Activated CD8-positive, alpha-beta memory T cell treated with anti-CD3 and anti-CD28 coated beads, Interleukin-2, amount 10 ng/mL, durations not matched to agents 7 days and 5 days (primary cell): ENCODE data around the gene ZNF333. TPM values are rescaled to one million over a fixed set of nuclear protein-coding genes. Genes with fewer than 3 reads are reported as not detected.
"Not testable (repeated sequence)": the region's sequence is repeated elsewhere in the genome, so short reads cannot be mapped to it uniquely, and the experiment has no call there.

ENCODE experiments used
- ATAC-seq: fragments of 150-1000 bp; cut with Tn5 transposase; one replicate; pipeline ENCODE4 v1.10.0; 2021; ENCODE audit warnings: moderate library complexity
- CTCF ChIA-PET: fragments of 350-600 bp; sonication (Branson Sonifier 250); formaldehyde crosslinking; loops from one replicate; lab custom pipeline; 2021; ENCODE audit warnings: antibody characterized with exemption; lab: Charles Lee
- DNase-seq: peaks from one replicate; pipeline ENCODE4 v3.0.0-alpha.2; 2020
- H3K27ac Mint-ChIP-seq: one replicate; pipeline ENCODE4 v1.8.0; 2021; ENCODE audit warnings: mild to moderate bottlenecking, mixed read lengths
- H3K27me3 Mint-ChIP-seq: one replicate; pipeline ENCODE4 v1.8.0; 2021; ENCODE audit warnings: mixed read lengths
- H3K36me3 Mint-ChIP-seq: one replicate; pipeline ENCODE4 v1.8.0; 2021; ENCODE audit warnings: mild to moderate bottlenecking, mixed read lengths
- H3K4me1 Mint-ChIP-seq: one replicate; pipeline ENCODE4 v1.8.0; 2021; ENCODE audit warnings: mixed read lengths
- H3K4me3 Mint-ChIP-seq: one replicate; pipeline ENCODE4 v1.8.0; 2021; ENCODE audit warnings: mild to moderate bottlenecking, moderate library complexity, mixed read lengths
- H3K9me3 Mint-ChIP-seq: one replicate; pipeline ENCODE4 v1.8.0; 2022; ENCODE audit warnings: low read depth, mixed read lengths
- total RNA-seq, 2 experiments: library from RNA; stranded (reverse); gene quantifications; one replicate each; pipeline ENCODE4 v1.2.3, GENCODE V29; 2021

ZNF333 gene
- total RNA-seq, 2 experiments from 2014 or later: 8.5 to 11.1 TPM

GRCh38 chr19:14775869-14776586 lies 86.2 kb downstream of the ZNF333 start:
- CTCF ChIA-PET: interaction anchor here (0.8 to 1.9 kb wide), 2 partner anchors 10 to 203 kb away, joined by 3 to 5 read pairs; no protein-coding TSS in a partner anchor
- Mint-ChIP-seq H3K27me3 (peaks cover 30% of the 10 kb centered on the region), H3K36me3 (peaks cover 2% of the 10 kb centered on the region), H3K4me1 (peaks cover 5% of the 10 kb centered on the region), H3K4me3 (no peak overlapping the region), H3K27ac (no peak overlapping the region), H3K9me3 (no peaks in the 10 kb centered on the region)
- DNase-seq (peak; percentile 29), ATAC-seq (no peak)

GRCh38 chr19:14777645-14778044 lies 87.8 kb downstream of the ZNF333 start:
- H3K27me3 Mint-ChIP-seq: peaks cover 30% of the 10 kb centered on the region
- CTCF ChIA-PET: interaction anchor here (1.1 kb wide), 1 partner anchor 9 kb away, joined by 3 read pairs; no protein-coding TSS in a partner anchor
- H3K4me1 Mint-ChIP-seq, ATAC-seq, H3K36me3 Mint-ChIP-seq, H3K9me3 Mint-ChIP-seq, H3K4me3 Mint-ChIP-seq, DNase-seq, H3K27ac Mint-ChIP-seq: not testable (repeated sequence)

DNA sequence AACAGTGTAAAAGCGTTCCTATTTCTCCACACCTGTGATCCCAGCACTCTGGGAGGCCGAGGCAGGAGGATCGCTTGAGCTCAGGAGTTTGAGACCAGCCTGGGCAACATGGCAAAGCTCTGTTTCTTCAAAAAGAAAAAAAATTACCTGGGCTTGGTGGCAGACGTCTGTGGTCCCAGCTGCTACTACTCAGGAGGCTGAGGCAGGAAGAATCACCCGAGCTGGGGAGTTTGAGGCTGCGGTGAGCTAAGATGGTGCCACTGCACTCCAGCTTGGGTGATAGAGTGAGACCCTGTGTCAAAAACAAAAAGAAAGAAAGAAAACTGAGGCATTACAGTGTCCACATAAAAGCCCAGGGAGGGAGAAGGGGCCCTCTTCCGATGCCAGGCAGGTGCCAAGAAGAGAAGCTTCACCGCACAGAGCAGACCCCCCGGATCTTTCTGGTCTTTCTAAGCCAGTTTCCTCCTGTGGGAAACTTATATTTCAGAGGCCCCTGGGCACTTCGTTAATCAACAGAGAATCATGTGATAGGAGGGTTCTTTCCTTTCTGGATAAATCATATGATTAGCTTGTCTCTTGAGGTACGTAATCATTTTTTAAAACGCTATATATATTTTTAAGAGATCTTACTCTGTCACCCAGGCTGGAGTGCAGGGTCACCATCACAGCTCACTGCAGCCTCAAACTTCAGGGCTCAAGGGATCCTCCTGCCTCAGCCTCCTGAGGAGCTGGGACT lies 88.4 kb downstream of the ZNF333 start, which contains the start of gene ADGRE2:
Gene ADGRE2 (minus strand): TSS at position 451 of the 736 bp plus-strand sequence. CDS start 1,804 bp downstream, outside the sequence.
- H3K36me3 Mint-ChIP-seq, H3K4me1 Mint-ChIP-seq, H3K27ac Mint-ChIP-seq, DNase-seq, ATAC-seq, H3K9me3 Mint-ChIP-seq, H3K4me3 Mint-ChIP-seq: not testable (repeated sequence)
- H3K27me3 Mint-ChIP-seq: peaks cover 36% of the 10 kb centered on the region
- CTCF ChIA-PET: interaction anchor here (1.1 kb wide), 1 partner anchor 8 kb away, joined by 3 read pairs; no protein-coding TSS in a partner anchor

- DNase-seq (no peak), ATAC-seq (no peak)
- no peaks in the 10 kb centered on the region for H3K9me3 Mint-ChIP-seq
- H3K27ac Mint-ChIP-seq: no peak overlapping the region
- no peak overlapping the region for H3K4me3 Mint-ChIP-seq
- CTCF ChIA-PET: no interaction called here
- H3K27me3 Mint-ChIP-seq: peaks cover 36% of the 10 kb centered on the region
- peaks cover 2% of the 10 kb centered on the region for H3K36me3 Mint-ChIP-seq
- H3K4me1 Mint-ChIP-seq: peaks cover 5% of the 10 kb centered on the region
Measured at GRCh38 chr19:14779151-14779550, 89.3 kb downstream of the ZNF333 start.

DNA sequence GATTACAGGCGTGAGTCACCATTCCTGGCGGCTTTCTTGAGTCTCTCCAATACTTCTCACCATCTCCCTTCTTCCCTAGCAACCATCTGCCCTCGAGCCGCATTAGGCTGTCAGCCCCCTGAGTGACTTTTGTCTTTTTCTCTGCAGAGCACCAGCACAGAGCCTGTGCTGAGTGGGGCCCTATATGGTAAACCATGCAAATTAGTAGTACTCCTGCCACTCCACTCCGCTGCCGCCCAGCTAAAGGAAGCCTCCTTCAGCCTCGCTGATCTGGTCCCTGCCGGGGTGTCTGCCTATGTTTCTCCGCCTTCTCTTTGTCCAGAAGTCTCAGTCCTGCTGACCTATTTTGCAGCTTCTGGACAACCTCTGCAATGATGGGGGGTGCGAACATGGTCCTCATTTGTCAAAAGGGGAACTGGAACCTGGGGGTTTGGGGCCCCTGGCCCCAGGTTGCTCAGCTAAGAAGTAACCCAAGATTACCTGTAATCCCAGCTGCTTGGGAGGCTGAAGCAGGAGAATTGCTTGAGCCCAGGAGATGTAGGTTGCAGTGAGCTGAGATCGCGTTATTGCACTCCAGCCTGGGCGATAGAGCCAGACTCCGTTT lies 90.9 kb downstream of the ZNF333 start:
- peaks cover 34% of the 10 kb centered on the region for H3K27me3 Mint-ChIP-seq
- CTCF ChIA-PET, ATAC-seq, H3K27ac Mint-ChIP-seq, H3K4me3 Mint-ChIP-seq, H3K9me3 Mint-ChIP-seq, DNase-seq, H3K36me3 Mint-ChIP-seq: not testable (repeated sequence)
- peaks cover 13% of the 10 kb centered on the region for H3K4me1 Mint-ChIP-seq

- H3K4me3 Mint-ChIP-seq, CTCF ChIA-PET: not testable (repeated sequence)
- H3K27me3 Mint-ChIP-seq: peaks cover 22% of the 10 kb centered on the region
Measured at GRCh38 chr19:14781713-14782536, 92.1 kb downstream of the ZNF333 start.

GRCh38 chr19:14782626-14783409 lies 93.0 kb downstream of the ZNF333 start:
- Mint-ChIP-seq H3K36me3 (no peaks in the 10 kb centered on the region), H3K9me3 (no peaks in the 10 kb centered on the region), H3K27me3 (peaks cover 16% of the 10 kb centered on the region), H3K27ac (no peak overlapping the region), H3K4me3 (no peak overlapping the region), H3K4me1 (peaks cover 15% of the 10 kb centered on the region)
- CTCF ChIA-PET: no interaction called here
- ATAC-seq: no peak
- DNase-seq: no peak

More at GRCh38 chr19:14781713-14782536, 92.1 kb downstream of the ZNF333 start:
- H3K36me3 Mint-ChIP-seq, H3K9me3 Mint-ChIP-seq, DNase-seq, ATAC-seq, H3K27ac Mint-ChIP-seq: not testable (repeated sequence)
- peaks cover 16% of the 10 kb centered on the region for H3K4me1 Mint-ChIP-seq

Other genes starting within 250 kb of the ZNF333 start
- gene PTGER1, start 214.7 kb upstream of the ZNF333 start, total RNA-seq: under 1 TPM in 1 of 2 experiments, not detected in 1; 0.40 TPM
- 10 to 100 TPM; 26.2 to 30.8 TPM for gene GIPC1, start 193.9 kb upstream of the ZNF333 start, total RNA-seq
- 100 to 1,000 TPM in 1 of 2 experiments, 10 to 100 TPM in 1; 86.0 to 103 TPM for gene DNAJB1, start 171.7 kb upstream of the ZNF333 start, total RNA-seq
- 100 to 1,000 TPM; 142 to 176 TPM for gene TECR, start 160.5 kb upstream of the ZNF333 start, total RNA-seq
- 100 to 1,000 TPM; 113 to 129 TPM for gene NDUFB7, start 118.0 kb upstream of the ZNF333 start, total RNA-seq
- not detected for gene CLEC17A, start 107.0 kb upstream of the ZNF333 start, total RNA-seq
- gene ADGRE3, start 15.2 kb upstream of the ZNF333 start, total RNA-seq: not detected
- under 1 TPM; 0.49 to 0.50 TPM for gene ADGRE2, start 88.5 kb downstream of the ZNF333 start, total RNA-seq
- gene OR7A5, start 145.1 kb downstream of the ZNF333 start, total RNA-seq: not detected
- not detected for gene OR7C1, start 145.1 kb downstream of the ZNF333 start, total RNA-seq
- not detected for gene OR7A10, start 158.9 kb downstream of the ZNF333 start, total RNA-seq
- not detected for gene OR7A17, start 196.1 kb downstream of the ZNF333 start, total RNA-seq